HFFc6 (cell line): ENCODE results near the gene CPNE4. TPM values are rescaled to one million over a fixed set of nuclear protein-coding genes. Genes with fewer than 3 reads are reported as not detected.
A peak's percentile ranks its signal among the peaks of the same experiment; 100 is the strongest.

ENCODE experiments used
- DNase-seq: peaks from one replicate; pipeline ENCODE4 v3.0.0-alpha.2; 2018
- H3K27ac Mint-ChIP-seq: 2 replicates; pipeline ENCODE4 v1.8.0; 2020; ENCODE audit warnings: mild to moderate bottlenecking, mixed read lengths
- H3K27me3 Mint-ChIP-seq: 2 replicates; pipeline ENCODE4 v1.8.0; 2021; ENCODE audit warnings: mild to moderate bottlenecking, moderate library complexity, mixed read lengths; ENCODE audit not compliant: insufficient read depth
- H3K36me3 Mint-ChIP-seq: 2 replicates; pipeline ENCODE4 v1.8.0; 2021; ENCODE audit warnings: low read depth, mixed read lengths
- H3K4me1 Mint-ChIP-seq: 2 replicates; pipeline ENCODE4 v1.8.0; 2020; ENCODE audit warnings: low read depth, mixed read lengths
- H3K4me3 Mint-ChIP-seq: 2 replicates; pipeline ENCODE4 v1.8.0; 2020; ENCODE audit warnings: mild to moderate bottlenecking, moderate library complexity, mixed read lengths
- H3K9me3 Mint-ChIP-seq: 2 replicates; pipeline ENCODE4 v1.8.0; 2020; ENCODE audit warnings: mild to moderate bottlenecking, mixed read lengths
- CTCF ChIP-seq: fragments of 200-600 bp; sonication (generic); IDR thresholded peaks from 2 replicates; pipeline ENCODE4 v1.5.0; 2021; ENCODE audit warnings: antibody characterized with exemption, mild to moderate bottlenecking
- long read RNA-seq: library from polyadenylated mRNA; unstranded; transcript quantifications from one replicate; pipeline ENCODE4 v2.0.0, GENCODE V29; 2019
- total RNA-seq, 6 experiments: library from RNA; stranded (reverse); fragmentation: NEBNext Ultra II Directional; extraction: Animal tissue kit (Norgen Biotek cat#: 25700); gene quantifications; 2 replicates in 1 of 6; 3 replicates in 5 of 6; pipeline ENCODE4 v1.2.3, GENCODE V29; 2021

The CPNE4 gene
- not detected for total RNA-seq
- long read RNA-seq, result 0 reads

- Mint-ChIP-seq H3K9me3 (no peaks in the 10 kb centered on the region), H3K4me3 (peak within 1 kb of the TSS; percentile 79), H3K36me3 (no peaks in the 10 kb centered on the region), H3K27ac (no peak within 1 kb of the TSS), H3K4me1 (peaks cover 6% of the 10 kb centered on the region), H3K27me3 (peaks cover 24% of the 10 kb centered on the region)
- TF ChIP-seq CTCF, result peak; percentile 93
- DNase-seq, result peak; percentile 63
These were observed at the start of gene CPNE4 for GRCh38 chr3:132034486-132035464. CPNE4 (minus strand) TSS chr3:132035014.

GRCh38 chr3:132083583-132084279 lies 48.9 kb upstream of the CPNE4 start:
- Mint-ChIP-seq H3K4me3 (no peak overlapping the region), H3K36me3 (no peaks in the 10 kb centered on the region)
- no peak for TF ChIP-seq CTCF

GRCh38 chr3:132083159-132083558 lies 48.3 kb upstream of the CPNE4 start:
- no peak overlapping the region for H3K27ac Mint-ChIP-seq
- H3K36me3 Mint-ChIP-seq, result no peaks in the 10 kb centered on the region
- H3K9me3 Mint-ChIP-seq, result no peaks in the 10 kb centered on the region
- TF ChIP-seq CTCF, result no peak
- H3K27me3 Mint-ChIP-seq, result peaks cover 3% of the 10 kb centered on the region; the same call in 1 of the 2 replicates
- no peaks in the 10 kb centered on the region for H3K4me1 Mint-ChIP-seq
- no peak for DNase-seq
- H3K4me3 Mint-ChIP-seq, result no peak overlapping the region

More at GRCh38 chr3:132083583-132084279, 48.9 kb upstream of the CPNE4 start:
- no peaks in the 10 kb centered on the region for H3K4me1 Mint-ChIP-seq
- peaks cover 3% of the 10 kb centered on the region; the same call in 1 of the 2 replicates for H3K27me3 Mint-ChIP-seq
- DNase-seq, result peak; percentile 16
- H3K9me3 Mint-ChIP-seq, result no peaks in the 10 kb centered on the region
- no peak overlapping the region for H3K27ac Mint-ChIP-seq

GRCh38 chr3:132079147-132079546 lies 44.3 kb upstream of the CPNE4 start:
- no peaks in the 10 kb centered on the region for H3K36me3 Mint-ChIP-seq
- no peaks in the 10 kb centered on the region for H3K9me3 Mint-ChIP-seq
- H3K4me3 Mint-ChIP-seq, result no peak overlapping the region
- no peaks in the 10 kb centered on the region for H3K4me1 Mint-ChIP-seq
- no peak for TF ChIP-seq CTCF
- H3K27ac Mint-ChIP-seq, result no peak overlapping the region
- no peak for DNase-seq
- H3K27me3 Mint-ChIP-seq, result peaks cover 3% of the 10 kb centered on the region; the same call in 1 of the 2 replicates

- no peaks in the 10 kb centered on the region for H3K9me3 Mint-ChIP-seq
- no peak for TF ChIP-seq CTCF
- H3K36me3 Mint-ChIP-seq, result no peaks in the 10 kb centered on the region
- H3K27me3 Mint-ChIP-seq, result peaks cover 7% of the 10 kb centered on the region; the same call in 1 of the 2 replicates
- no peak overlapping the region for H3K27ac Mint-ChIP-seq
- H3K4me3 Mint-ChIP-seq, result no peak overlapping the region
- H3K4me1 Mint-ChIP-seq, result no peaks in the 10 kb centered on the region
- no peak for DNase-seq
These were observed 39.0 kb upstream of the CPNE4 start for GRCh38 chr3:132073771-132074170.
